Mesendoderm (in vitro differentiated cells): ENCODE measurements around the gene KRTAP5-5.
"Not testable (repeated sequence)": the region's sequence is repeated elsewhere in the genome, so short reads cannot be mapped to it uniquely, and the experiment has no call there.

ENCODE experiments used
- DNase-seq: peaks from one replicate; pipeline ENCODE4 v3.0.0; 2013
- H2AK5ac ChIP-seq: 2 replicates; pipeline ENCODE4 v1.6.1; 2013; ENCODE audit warnings: low read length, inconsistent platforms
- H2BK120ac ChIP-seq: 2 replicates; pipeline ENCODE4 v1.6.1; 2013; ENCODE audit warnings: low read depth, mild to moderate bottlenecking, low read length, moderate library complexity, mixed read lengths
- H2BK15ac ChIP-seq: replicated peaks from 2 replicates; pipeline ENCODE4 v1.6.1; 2013; ENCODE audit warnings: low read depth, mild to moderate bottlenecking, moderate library complexity
- H2BK5ac ChIP-seq: 2 replicates; pipeline ENCODE4 v1.6.1; 2013; ENCODE audit warnings: low read length, inconsistent platforms
- H3K18ac ChIP-seq: 2 replicates; pipeline ENCODE4 v1.6.1; 2013; ENCODE audit warnings: mild to moderate bottlenecking, low read length, mixed read lengths
- H3K23ac ChIP-seq: one replicate; pipeline ENCODE4 v1.6.1; 2013; ENCODE audit warnings: low read length
- H3K27ac ChIP-seq: 2 replicates; pipeline ENCODE4 v1.5.1; 2013; ENCODE audit warnings: low read depth, mild to moderate bottlenecking, inconsistent platforms, low read length, moderate library complexity
- H3K27me3 ChIP-seq: 2 replicates; pipeline ENCODE4 v1.6.1; 2013; ENCODE audit warnings: low read length, control low read depth, mild to moderate bottlenecking, inconsistent platforms; ENCODE audit not compliant: insufficient read depth, poor library complexity
- H3K36me3 ChIP-seq: 2 replicates; pipeline ENCODE4 v1.6.1; 2013; ENCODE audit warnings: low read length, inconsistent platforms; ENCODE audit not compliant: control insufficient read depth, insufficient read depth
- H3K4ac ChIP-seq: one replicate; pipeline ENCODE4 v1.6.1; 2013; ENCODE audit warnings: low read depth, mild to moderate bottlenecking, low read length, moderate library complexity
- H3K4me1 ChIP-seq: 2 replicates; pipeline ENCODE4 v1.6.1; 2013; ENCODE audit warnings: low read depth, low read length, inconsistent platforms; ENCODE audit not compliant: control insufficient read depth
- H3K4me2 ChIP-seq: 2 replicates; pipeline ENCODE4 v1.6.1; 2013; ENCODE audit warnings: low read length
- H3K4me3 ChIP-seq: 2 replicates; pipeline ENCODE4 v1.5.1; 2013; ENCODE audit warnings: mild to moderate bottlenecking, low read length
- H3K56ac ChIP-seq: one replicate; pipeline ENCODE4 v1.6.1; 2013; ENCODE audit warnings: low read length
- H3K79me1 ChIP-seq: 2 replicates; pipeline ENCODE4 v1.6.1; 2013; ENCODE audit warnings: low read length, inconsistent platforms
- H3K79me2 ChIP-seq: 2 replicates; pipeline ENCODE4 v1.6.1; 2013; ENCODE audit warnings: mild to moderate bottlenecking, low read length; ENCODE audit not compliant: control insufficient read depth, insufficient read depth
- H3K9ac ChIP-seq: 2 replicates; pipeline ENCODE4 v1.6.1; 2013; ENCODE audit warnings: low read length, inconsistent platforms
- H4K5ac ChIP-seq: one replicate; pipeline ENCODE4 v1.6.1; 2013; ENCODE audit warnings: low read length
- H4K8ac ChIP-seq: one replicate; pipeline ENCODE4 v1.6.1; 2013; ENCODE audit warnings: low read depth, mild to moderate bottlenecking, control low read depth, low read length, moderate library complexity
- WGBS: extraction: QIAGEN DNeasy Blood & Tissue Kit; methylation state at CpG from one replicate; pipeline ENCODE4 v1.1.7; 2013; ENCODE audit warnings: low lambda C conversion rate, missing lambda C conversion rate; ENCODE audit not compliant: insufficient coverage; ENCODE audit errors: extremely low coverage; 5-methylcytosine and 5-hydroxymethylcytosine counted together

Gene KRTAP5-5

DNA sequence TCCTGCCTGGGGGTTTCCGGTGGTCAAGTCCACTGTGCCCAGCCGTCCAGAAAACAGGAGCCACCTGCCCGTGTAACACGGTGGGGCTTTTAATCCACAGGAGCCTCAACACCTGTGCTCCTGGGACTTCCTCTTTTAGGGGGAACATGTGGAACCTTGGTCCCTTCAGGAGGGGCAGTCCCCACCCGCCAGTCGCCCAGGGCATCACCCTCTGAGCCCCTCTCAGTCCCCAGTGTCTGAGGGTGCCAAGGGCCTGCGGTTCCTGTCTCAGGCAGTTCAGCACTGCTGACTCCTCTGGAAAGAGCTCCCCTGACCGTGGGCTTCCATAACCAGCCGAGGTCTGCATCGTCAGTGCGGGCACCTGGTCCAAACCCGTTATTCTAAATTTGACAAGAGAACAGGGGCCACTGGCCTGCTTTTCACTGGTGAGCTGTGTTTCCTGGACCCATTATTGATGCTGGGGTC lies 15.8 kb downstream of the KRTAP5-5 start:
- no peak overlapping the region for H3K4me3 ChIP-seq
- no peak overlapping the region for H4K5ac ChIP-seq
- no peak for DNase-seq
- H2BK5ac ChIP-seq, result no peak overlapping the region
- H3K79me1 ChIP-seq, result no peaks in the 10 kb centered on the region
- H3K36me3 ChIP-seq, result no peaks in the 10 kb centered on the region
- H3K27ac ChIP-seq, result no peak overlapping the region
- H3K4me2 ChIP-seq, result no peak overlapping the region
- no peak overlapping the region for H3K9ac ChIP-seq
- no peak overlapping the region for H2BK120ac ChIP-seq
- no peak overlapping the region for H3K56ac ChIP-seq
- no CpG with 5 or more reads among the region's 12 CpGs for WGBS
- no peak overlapping the region for H3K4ac ChIP-seq
- no peak overlapping the region for H3K23ac ChIP-seq
- no peaks in the 10 kb centered on the region for H3K4me1 ChIP-seq
- H3K27me3 ChIP-seq, result no peaks in the 10 kb centered on the region
- H3K79me2 ChIP-seq, result no peaks in the 10 kb centered on the region
- no peak overlapping the region for H2AK5ac ChIP-seq
- H3K18ac ChIP-seq, result no peak overlapping the region
- no peak overlapping the region for H2BK15ac ChIP-seq
- H4K8ac ChIP-seq, result no peak overlapping the region

DNA sequence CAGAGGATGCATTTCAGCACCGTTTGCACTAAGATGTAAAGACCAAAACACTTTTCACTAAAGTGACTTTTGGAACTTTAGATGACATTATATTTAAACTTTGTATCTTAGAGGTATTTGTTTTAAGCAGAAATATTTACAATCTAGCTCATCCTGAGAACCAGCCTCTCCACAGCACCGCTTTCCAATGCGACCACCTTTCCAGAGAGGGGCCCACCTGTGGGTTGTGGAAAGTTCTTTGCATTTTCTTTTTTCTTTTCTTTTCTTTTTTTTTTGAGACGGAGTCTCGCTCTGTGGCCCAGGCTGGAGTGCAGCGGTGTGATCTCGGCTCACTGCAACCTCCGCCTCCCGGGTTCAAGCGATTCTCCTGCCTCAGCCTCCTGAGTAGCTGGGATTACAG lies 17.0 kb downstream of the KRTAP5-5 start:
- H3K4me3 ChIP-seq, H3K27ac ChIP-seq, H2BK5ac ChIP-seq, H2BK120ac ChIP-seq, H3K4me2 ChIP-seq, H3K4ac ChIP-seq, H4K8ac ChIP-seq, H3K56ac ChIP-seq, H2BK15ac ChIP-seq, H3K79me1 ChIP-seq, H4K5ac ChIP-seq, H3K27me3 ChIP-seq, H3K79me2 ChIP-seq, H3K4me1 ChIP-seq, H3K9ac ChIP-seq, H3K36me3 ChIP-seq, H3K18ac ChIP-seq, DNase-seq, H3K23ac ChIP-seq, H2AK5ac ChIP-seq: not testable (repeated sequence)
- no CpG with 5 or more reads among the region's 10 CpGs for WGBS

DNA sequence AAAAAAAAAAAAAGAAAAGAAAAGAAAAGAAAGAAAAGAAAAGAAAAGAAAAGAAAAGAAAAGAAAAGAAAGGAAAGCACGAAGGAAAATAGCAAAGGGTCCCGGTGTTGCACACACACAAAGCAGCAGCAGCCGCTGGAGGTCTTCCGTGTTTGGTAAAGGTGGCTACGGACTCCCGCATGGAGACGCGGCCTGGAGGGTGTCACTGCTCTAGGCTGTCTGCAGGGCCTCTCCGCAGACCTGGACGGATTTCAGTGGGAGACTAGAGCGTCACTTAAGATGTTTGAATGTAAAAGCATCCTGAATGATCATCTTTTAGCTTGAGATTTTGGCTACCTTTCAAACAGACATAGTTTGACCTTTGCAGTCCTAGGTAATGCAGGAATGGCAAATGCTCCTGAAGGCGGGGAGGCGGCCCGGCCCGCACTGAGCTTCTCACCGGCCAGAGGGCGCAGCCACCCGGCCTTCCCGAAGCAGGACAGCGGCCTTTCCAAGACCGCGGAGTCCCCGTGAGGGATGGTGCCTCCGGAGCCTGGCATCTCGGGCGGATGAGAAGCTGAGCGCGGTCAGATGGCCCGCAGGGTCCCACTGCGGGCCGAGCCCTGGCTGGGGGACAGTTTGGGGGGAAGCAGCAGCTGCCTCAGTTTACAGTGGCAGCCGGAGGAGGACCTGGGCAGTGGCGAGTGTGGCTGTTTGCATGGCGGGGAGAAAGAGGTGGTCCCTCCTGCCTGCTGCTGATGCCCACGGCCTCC lies 18.5 kb downstream of the KRTAP5-5 start:
- Histone ChIP-seq H3K27me3 (no peaks in the 10 kb centered on the region), H3K79me2 (no peaks in the 10 kb centered on the region), H3K4me2 (no peak overlapping the region), H4K8ac (no peak overlapping the region), H3K79me1 (no peaks in the 10 kb centered on the region), H3K36me3 (no peaks in the 10 kb centered on the region), H4K5ac (no peak overlapping the region), H2AK5ac (no peak overlapping the region), H3K4me1 (no peaks in the 10 kb centered on the region), H3K18ac (no peak overlapping the region), H2BK120ac (no peak overlapping the region), H3K4me3 (no peak overlapping the region), H3K23ac (no peak overlapping the region), H3K27ac (no peak overlapping the region), H3K56ac (no peak overlapping the region), H2BK5ac (no peak overlapping the region), H3K9ac (no peak overlapping the region), H2BK15ac (no peak overlapping the region), H3K4ac (no peak overlapping the region)
- no peak for DNase-seq
- WGBS, result no CpG with 5 or more reads among the region's 35 CpGs

DNA sequence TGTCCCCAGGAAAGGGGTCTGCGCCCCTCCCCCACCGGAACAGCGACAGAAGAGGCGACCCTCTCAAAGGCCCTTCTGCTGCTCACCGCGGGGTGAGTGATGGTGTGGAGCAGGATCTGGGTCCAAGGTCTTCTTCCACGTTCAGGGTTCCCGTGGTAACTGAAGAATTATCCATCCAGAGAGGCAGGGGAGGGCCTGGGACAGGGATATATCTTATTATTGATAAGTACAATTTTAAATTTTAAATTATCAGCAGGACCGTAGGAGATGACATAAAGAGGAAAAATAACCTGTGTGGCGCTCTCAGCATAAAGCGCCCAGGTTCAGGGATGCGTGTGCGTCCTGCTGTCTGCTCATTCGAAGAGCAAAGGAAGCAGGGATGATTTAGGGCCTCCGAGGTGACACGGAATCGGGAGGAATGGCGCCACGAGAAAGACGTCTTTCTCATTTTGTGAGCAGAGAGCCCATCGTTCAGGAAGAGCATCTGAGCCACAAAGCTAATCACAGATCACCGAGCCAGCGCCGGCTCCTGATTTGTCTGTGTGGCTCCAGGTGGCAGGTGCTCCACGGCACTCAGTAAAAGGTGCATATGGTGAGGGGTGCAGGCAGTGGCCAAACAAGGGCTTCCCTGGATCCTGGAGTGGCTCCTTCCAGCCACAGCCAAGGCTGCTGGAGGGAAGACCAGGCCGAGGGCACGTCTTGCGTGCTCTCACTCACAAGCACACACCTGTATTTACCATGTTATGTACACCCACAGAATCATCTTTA lies 19.3 kb downstream of the KRTAP5-5 start:
- Histone ChIP-seq H2BK15ac (no peak overlapping the region), H3K4me1 (no peaks in the 10 kb centered on the region), H3K79me1 (no peaks in the 10 kb centered on the region), H4K5ac (no peak overlapping the region), H2BK5ac (no peak overlapping the region), H3K79me2 (no peaks in the 10 kb centered on the region), H2BK120ac (no peak overlapping the region), H3K23ac (no peak overlapping the region), H2AK5ac (no peak overlapping the region), H3K4me3 (no peak overlapping the region), H3K4ac (no peak overlapping the region), H4K8ac (no peak overlapping the region), H3K36me3 (no peaks in the 10 kb centered on the region), H3K9ac (no peak overlapping the region), H3K4me2 (no peak overlapping the region), H3K27me3 (no peaks in the 10 kb centered on the region), H3K18ac (no peak overlapping the region), H3K56ac (no peak overlapping the region), H3K27ac (no peak overlapping the region)
- no CpG with 5 or more reads among the region's 28 CpGs for WGBS
- no peak for DNase-seq

DNA sequence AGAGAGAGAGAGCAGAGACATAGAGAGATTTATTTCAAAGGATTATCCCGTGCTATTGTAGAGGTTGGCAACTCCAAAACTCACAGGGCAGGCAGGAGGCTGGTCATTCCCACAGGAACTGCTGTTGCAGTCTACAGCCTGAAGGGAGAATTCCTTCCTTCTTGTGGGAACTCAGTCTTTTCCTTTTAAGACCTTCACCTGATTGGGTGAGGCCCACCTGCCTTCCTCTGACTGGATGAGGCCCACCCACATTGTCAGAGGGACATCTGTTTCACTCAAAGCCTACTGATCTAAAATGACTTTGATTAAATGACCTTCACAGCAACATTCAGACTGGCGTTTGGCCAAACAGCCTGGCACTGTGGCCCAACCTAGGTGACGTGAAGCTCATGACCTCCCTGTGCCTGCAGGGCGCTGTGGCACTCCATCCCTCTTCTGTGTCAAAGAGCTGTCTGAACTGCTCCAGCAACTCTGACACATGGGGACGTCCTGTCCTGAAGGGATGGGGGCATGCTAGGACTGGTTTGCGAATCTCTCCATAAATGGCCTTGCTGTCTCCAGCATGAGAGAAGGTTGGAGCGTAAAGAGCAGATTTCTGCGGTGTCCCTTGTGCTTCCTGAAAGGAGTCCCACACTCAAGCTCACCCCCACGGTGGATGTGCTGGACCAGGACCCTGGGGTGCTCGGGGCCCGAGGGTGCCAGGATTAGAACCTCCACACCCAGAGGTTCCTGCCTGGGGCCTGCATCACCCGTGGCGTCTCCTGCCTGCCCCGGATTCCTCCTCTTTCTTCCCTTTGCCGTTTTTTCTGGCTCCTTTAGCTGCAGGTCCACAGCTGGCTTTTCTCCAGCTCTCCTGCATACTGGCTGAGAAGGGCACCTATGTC lies 20.7 kb downstream of the KRTAP5-5 start:
- Histone ChIP-seq H3K27ac (no peak overlapping the region), H3K56ac (no peak overlapping the region), H2BK120ac (no peak overlapping the region), H3K4me1 (no peaks in the 10 kb centered on the region), H3K4ac (no peak overlapping the region), H3K79me1 (no peaks in the 10 kb centered on the region), H3K18ac (no peak overlapping the region), H3K4me2 (no peak overlapping the region), H3K23ac (no peak overlapping the region), H3K27me3 (no peaks in the 10 kb centered on the region), H2BK15ac (no peak overlapping the region), H3K4me3 (no peak overlapping the region), H3K9ac (no peak overlapping the region), H3K79me2 (no peaks in the 10 kb centered on the region), H4K8ac (no peak overlapping the region), H3K36me3 (no peaks in the 10 kb centered on the region), H2AK5ac (no peak overlapping the region), H2BK5ac (no peak overlapping the region), H4K5ac (no peak overlapping the region)
- no CpG with 5 or more reads among the region's 15 CpGs for WGBS
- DNase-seq, result peak; percentile 44
